Activated naive CD4-positive, alpha-beta T cell treated with Interleukin-2 at 50 U/mL for 16 hours (primary cell): ENCODE results near the gene KRTAP9-1.
"Not testable (repeated sequence)": the region's sequence is repeated elsewhere in the genome, so short reads cannot be mapped to it uniquely, and the experiment has no call there.

Experiments
- DNase-seq: peaks from one replicate; pipeline ENCODE4 v3.0.0-alpha.2; 2020

Gene KRTAP9-1

DNA sequence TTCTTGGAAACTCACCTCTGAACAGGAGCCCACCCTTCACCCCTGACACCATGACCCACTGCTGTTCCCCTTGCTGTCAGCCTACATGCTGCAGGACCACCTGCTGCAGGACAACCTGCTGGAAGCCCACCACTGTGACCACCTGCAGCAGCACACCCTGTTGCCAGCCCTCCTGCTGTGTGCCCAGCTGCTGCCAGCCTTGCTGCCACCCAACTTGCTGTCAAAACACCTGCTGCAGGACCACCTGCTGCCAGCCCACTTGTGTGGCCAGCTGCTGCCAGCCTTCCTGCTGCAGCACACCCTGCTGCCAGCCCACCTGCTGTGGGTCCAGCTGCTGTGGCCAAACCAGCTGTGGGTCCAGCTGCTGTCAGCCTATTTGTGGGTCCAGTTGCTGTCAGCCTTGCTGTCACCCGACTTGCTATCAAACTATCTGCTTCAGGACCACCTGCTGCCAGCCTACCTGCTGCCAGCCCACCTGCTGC, at the start of gene KRTAP9-1:
KRTAP9-1 (plus strand) TSS at position 51 of the 482 bp plus-strand sequence; CDS start at position 51, 0 bp downstream.
- not testable (repeated sequence) for DNase-seq

DNA sequence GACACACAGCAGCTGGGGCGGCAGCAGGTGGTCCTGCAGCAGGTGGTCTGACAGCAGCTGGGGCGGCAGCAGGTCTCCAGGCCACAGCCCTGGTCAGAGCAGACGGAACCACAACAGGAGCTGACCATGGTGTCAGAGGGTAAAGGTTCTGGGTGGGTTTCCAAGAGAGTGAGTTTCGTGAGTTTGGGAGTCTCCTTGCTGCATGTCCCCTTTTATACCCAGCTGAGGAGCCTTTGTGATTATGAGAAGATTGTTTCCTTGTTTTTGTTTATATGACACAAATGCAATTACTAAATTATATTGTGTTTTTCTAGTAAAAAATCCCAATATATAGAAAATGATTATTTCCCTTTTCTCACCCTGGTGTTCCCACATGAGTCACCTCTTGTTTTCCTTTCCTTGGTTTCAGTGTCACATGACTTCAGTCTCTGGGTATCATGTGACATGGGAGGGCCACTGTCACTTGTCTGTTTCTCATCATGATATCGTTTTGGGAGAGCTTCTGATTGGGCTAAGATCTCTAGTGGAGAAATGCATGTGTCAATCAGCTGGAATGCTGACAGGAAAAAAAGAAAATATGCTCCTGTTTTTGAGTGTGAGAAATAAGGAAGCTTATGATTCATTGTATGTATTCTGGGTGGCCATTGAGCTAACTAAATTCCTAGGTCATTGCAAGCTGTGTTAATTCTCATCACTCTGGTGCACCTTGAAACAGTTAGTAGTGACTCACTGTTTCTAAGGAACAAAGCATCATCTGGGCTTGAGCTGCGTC, 49.1 kb upstream of the KRTAP9-1 start, which contains the start of gene KRTAP4-6:
KRTAP4-6 (minus strand) TSS at position 185 of the 772 bp plus-strand sequence; CDS start at position 128, 57 bp downstream.
- no peak for DNase-seq

DNA sequence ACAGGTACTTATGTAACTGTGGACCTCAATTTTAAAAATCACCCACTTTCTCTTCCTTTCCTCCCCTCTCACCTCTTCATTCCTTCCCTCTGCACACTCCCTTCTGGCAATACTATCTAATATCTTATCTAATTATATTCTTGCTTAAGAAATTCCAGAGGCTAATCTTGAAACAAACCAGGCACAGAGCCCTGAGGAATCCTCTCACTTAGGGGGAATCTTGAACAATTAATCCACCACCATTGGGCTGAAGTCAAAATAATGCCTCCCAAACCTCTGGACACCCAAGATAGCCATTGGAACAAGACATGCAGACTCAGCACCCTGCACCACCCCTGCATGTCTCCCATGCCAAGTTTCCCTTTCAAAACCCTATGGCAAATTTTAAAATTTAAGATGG, 48.3 kb upstream of the KRTAP9-1 start:
- no peak for DNase-seq

GRCh38 chr17:41144846-41145245, 44.8 kb upstream of the KRTAP9-1 start:
- no peak for DNase-seq

GRCh38 chr17:41145261-41145660, 44.4 kb upstream of the KRTAP9-1 start:
- DNase-seq = no peak

- DNase-seq = no peak
These were observed 42.0 kb upstream of the KRTAP9-1 start for GRCh38 chr17:41147531-41148204.

- not testable (repeated sequence) for DNase-seq
These were observed 40.6 kb upstream of the KRTAP9-1 start for GRCh38 chr17:41148971-41149651.

DNA sequence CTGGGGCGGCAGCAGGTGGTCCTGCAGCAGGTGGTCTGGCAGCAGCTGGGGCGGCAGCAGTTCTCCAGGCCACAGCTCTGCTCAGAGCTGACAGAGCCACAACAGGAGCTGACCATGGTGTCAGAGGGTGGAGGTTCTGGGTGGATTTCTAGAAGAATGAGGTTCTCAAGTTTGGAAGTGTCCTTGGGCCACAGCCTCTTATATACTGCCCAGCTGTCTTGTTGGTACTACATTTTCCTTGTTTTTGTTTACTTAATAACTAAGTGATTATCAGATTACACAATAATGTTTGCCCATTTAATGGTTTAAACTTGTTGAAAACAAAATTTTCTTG, 40.1 kb upstream of the KRTAP9-1 start, which contains the start of gene KRTAP4-5:
KRTAP4-5 (minus strand) TSS at position 174 of the 334 bp plus-strand sequence; CDS start at position 116, 58 bp downstream.
- DNase-seq = no peak

- DNase-seq = no peak
These were observed 39.7 kb upstream of the KRTAP9-1 start for GRCh38 chr17:41150026-41150425.

DNA sequence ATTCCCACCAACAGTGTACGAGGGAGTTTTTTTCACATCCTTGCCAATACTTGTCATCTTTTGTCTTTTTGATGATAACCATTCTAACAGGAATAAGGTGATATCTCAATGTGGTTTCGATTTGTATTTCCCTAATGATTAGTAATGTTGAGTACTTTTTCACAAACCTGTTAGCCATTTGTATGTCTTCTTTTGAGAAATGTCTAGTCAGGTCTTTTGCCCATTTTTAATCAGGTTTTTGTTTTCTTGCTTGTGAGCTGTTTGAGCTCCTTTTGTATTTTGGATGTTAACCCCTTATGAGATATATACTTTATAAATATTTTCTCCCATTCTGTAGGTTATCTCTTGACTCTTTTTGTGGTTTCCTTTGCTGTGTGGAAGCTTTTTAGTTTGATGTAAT, 38.2 kb upstream of the KRTAP9-1 start:
- DNase-seq = no peak

DNA sequence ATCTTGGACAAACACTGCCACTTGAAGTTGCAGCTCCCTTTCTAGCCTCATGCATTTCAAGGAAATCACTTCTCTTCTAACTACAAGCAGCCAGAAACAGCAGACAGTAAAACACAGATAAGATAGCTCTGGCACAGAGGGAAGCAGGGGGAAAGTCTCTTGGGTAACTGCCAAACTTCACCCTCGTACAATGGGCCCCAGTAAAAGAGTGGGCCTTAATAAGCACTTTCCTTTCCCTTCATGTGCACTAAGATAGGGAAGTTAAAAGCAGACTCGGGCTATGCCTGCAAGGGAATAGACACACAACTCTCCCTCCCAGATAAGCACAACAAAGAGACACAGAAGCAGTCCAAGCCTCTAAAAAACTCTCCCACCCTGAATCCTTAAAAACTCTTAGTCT, 35.8 kb upstream of the KRTAP9-1 start:
- no peak for DNase-seq

- DNase-seq = not testable (repeated sequence)
These were observed 29.5 kb upstream of the KRTAP9-1 start for GRCh38 chr17:41160190-41160589.

- no peak for DNase-seq
These were observed 29.0 kb upstream of the KRTAP9-1 start, which contains the start of gene KRTAP4-4 for GRCh38 chr17:41160648-41161047. Gene KRTAP4-4, minus strand, starts transcription at chr17:41160748. Its CDS starts 57 bp downstream, at chr17:41160691.

GRCh38 chr17:41163828-41164227, 25.9 kb upstream of the KRTAP9-1 start:
- DNase-seq = no peak

DNA sequence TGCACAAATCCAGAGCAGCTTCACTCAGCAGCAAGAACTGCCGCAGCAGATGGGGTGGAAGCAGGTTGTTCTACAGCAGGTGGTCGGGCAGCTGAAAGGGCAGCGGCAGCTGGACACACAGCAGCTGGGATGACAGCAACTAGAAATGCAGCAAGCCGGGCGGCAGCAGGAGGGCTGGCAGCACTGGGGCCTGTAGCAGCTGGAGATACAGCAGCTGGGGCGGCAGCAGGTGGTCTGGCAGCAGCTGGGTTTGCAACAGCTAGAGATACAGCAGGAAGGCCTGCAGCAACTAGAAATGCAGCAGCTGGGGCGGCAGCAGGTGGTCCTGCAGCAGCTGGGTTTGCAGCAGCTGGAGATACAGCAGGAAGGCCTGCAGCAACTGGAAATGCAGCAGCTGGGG, 22.1 kb upstream of the KRTAP9-1 start:
- DNase-seq = no peak

DNA sequence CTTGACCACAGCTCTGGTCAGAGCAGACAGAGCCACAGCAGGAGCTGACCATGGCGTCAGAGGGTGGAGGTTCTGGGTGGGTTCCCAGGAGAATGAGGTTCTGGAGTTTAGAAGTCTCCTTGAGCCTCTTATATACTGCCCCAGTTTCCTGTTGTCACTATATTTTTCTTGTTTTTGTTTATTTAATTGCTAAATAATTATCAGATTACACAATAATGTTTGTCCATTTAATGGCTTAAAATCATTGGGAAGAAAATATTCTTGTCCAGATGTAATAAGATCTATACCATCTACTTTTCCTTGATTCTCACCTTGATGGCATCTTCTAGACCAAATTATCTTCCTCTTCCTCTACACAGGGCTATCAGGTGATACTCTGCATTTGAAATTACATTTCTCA, 21.6 kb upstream of the KRTAP9-1 start, which contains the start of gene KRTAP4-3:
KRTAP4-3 (minus strand) TSS at position 101 of the 400 bp plus-strand sequence; CDS start at position 52, 49 bp downstream.
- DNase-seq = no peak

DNA sequence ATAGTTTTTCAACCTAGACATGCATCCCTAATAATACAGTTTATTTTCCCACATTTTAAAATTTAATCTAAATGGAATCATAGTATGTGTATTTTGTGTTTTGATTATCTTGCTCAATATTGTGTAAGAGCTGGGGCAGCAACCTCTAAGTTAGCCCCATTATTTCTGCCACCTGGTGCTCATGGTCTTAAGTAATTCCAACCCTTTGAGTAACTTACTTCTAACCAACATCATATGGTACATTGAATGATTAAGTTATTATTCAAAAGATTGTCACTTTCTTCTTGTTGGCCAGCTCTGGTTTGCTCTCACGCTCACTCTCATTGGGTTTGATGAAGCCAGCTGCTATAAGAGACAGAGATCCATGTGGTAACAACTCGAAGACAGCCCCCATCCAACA, 17.8 kb upstream of the KRTAP9-1 start:
- no peak for DNase-seq

GRCh38 chr17:41176744-41177387, 12.8 kb upstream of the KRTAP9-1 start:
- no peak for DNase-seq

DNA sequence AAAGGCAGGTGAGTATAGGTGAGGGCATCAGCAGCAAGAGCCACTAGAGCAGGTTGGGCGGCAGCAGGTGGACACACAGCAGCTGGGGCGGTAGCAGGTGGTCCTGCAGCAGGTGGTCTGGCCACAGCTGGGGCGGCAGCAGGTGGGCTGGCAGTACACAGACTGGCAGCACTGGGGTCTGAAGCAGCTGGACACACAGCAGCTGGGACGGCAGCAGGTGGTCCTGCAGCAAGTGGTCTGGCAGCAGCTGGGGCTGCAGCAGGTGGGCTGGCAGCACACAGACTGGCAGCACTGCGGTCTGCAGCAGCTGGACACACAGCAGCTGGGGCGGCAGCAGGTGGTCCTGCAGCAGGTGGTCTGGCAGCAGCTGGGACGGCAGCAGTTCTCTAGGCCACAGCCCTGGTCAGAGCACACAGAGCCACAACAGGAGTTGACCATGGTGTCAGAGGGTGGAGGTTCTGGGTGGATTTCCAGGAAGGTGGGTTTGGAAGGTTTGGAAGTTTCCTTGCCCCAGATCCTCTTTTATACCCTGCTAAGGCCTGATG, 11.9 kb upstream of the KRTAP9-1 start, which contains the start of gene KRTAP4-2:
KRTAP4-2 (minus strand) TSS at position 495 of the 545 bp plus-strand sequence; CDS start at position 438, 57 bp downstream.
- no peak for DNase-seq

- DNase-seq = no peak
These were observed 11.3 kb upstream of the KRTAP9-1 start for GRCh38 chr17:41178341-41178740.

DNA sequence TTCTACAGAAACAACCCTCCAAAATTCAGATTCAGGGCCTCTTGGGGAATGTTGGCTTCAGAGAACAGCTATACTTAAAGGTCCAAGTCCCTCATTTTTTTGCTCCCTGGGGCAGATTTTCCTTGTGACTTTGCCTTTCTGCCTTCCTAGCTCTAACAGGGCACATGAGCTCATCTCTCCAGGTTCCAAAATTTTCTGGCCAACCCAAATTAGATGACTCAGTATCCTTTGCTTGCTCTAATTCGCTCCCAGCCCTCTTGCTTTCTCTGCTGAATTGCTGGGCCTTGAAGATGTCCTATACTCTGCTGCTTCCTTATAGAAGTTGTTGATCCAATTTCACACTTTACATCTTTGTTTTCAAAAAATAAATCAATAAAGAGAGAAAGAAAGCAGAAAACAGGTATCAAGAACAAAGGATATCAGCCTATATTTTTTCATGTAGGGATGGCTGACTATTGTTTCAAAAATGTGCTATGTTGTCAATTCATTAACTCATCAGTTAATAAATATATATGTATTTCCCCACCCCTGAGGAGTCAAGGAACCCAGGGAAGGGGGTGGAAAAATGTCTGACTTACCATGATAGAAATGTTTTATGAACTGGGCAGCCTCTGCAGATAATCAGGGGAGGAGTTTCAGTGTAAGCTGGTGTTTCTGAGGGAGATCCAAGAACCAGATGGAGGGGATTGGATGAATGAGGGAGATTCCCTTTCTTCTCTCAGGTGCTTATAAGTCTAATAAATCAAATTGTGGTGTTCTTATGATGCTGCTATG, 10.7 kb upstream of the KRTAP9-1 start:
- no peak for DNase-seq
